ENCODE measurements around the gene SYT17. TPM values are rescaled to one million over a fixed set of nuclear protein-coding genes. Genes with fewer than 3 reads are reported as not detected.

SYT17 gene
- total and polyA plus RNA-seq, 12 donors: 0.20 to 1.3 (median 0.59) TPM

- Histone ChIP-seq H3K4me1 (no peaks in the 10 kb centered on the region), H3K4me3 (no peak overlapping the region), H3K27ac (no peak overlapping the region), H3K36me3 (peaks cover 0 to 11% (median 0%) of the 10 kb centered on the region in 9 donors), H3K9me3 (peaks cover 0 to 26% (median 0%) of the 10 kb centered on the region in 11 donors), H3K27me3 (no peaks in the 10 kb centered on the region)
- TF ChIP-seq, protein P1, sequence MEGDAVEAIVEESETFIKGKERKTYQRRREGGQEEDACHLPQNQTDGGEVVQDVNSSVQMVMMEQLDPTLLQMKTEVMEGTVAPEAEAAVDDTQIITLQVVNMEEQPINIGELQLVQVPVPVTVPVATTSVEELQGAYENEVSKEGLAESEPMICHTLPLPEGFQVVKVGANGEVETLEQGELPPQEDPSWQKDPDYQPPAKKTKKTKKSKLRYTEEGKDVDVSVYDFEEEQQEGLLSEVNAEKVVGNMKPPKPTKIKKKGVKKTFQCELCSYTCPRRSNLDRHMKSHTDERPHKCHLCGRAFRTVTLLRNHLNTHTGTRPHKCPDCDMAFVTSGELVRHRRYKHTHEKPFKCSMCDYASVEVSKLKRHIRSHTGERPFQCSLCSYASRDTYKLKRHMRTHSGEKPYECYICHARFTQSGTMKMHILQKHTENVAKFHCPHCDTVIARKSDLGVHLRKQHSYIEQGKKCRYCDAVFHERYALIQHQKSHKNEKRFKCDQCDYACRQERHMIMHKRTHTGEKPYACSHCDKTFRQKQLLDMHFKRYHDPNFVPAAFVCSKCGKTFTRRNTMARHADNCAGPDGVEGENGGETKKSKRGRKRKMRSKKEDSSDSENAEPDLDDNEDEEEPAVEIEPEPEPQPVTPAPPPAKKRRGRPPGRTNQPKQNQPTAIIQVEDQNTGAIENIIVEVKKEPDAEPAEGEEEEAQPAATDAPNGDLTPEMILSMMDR (IDR thresholded peaks at IDR 0.05): no peak
- intact Hi-C loops (cut with DNase I): no loop called here
- WGBS, 2 donors: 87 to 92% methylated on average over 2 of the region's 2 CpGs
- ATAC-seq (no peak), DNase-seq (no peak)
Observed at GRCh38 chr16:19219836-19220235, 51.8 kb downstream of the SYT17 start.

DNA sequence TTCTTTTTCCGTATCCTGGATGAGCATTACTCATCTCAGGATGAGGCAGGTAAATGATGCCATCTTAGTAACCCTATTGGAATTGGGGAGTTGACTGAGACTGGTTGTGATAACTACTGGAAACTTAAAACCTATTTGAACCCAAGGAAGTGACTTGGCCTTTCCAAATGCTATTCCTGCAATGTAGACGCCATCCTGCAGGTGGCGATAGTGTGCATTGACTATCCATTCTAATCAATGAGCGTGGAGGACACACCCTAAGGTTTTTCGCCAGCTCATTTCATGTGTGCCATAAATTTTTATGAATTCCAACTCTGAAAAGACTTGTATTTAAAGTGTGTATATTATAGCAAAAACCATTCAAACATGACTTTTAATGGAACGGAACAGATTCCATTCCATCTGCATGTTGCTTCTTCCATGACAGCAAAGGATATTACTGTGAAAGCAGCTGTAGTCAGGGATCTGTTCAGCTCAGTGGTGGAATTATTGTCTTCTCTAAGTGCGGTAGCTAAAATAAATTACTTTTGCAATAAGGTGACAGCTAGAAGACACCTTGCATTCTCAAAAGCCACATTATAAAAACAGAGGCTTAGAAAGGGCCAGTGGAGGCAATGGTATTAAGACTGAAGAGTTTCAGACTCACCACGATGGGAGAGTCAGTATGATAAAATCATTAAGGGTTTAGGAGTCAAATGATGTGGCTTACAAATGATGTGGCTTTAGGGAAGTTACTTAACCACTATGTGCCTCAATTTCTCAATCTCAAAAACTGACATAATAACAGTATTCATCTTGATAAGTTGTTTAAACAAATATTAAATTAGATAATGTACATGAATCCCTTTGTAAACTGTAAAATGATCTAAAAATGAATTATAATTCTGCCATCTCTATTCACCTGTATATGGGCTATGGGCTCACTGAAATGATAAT, 55.5 kb downstream of the SYT17 start:
- intact Hi-C loops (cut with DNase I): no loop called here
- WGBS, 2 donors: 53 to 58% methylated on average over 8 of the region's 8 CpGs
- ATAC-seq (no peak), DNase-seq (no peak)
- H3K9me3 ChIP-seq: peaks cover 0 to 21% (median 7%) of the 10 kb centered on the region in 11 donors
- no peak overlapping the region for H3K4me3 ChIP-seq
- TF ChIP-seq, protein P1 (IDR thresholded peaks at IDR 0.05): peak in 8 of 9 donors; percentile 5 to 55 (median 38)
- H3K27me3 ChIP-seq: no peaks in the 10 kb centered on the region
- peaks cover 0 to 43% (median 0%) of the 10 kb centered on the region in 9 donors for H3K36me3 ChIP-seq
- no peaks in the 10 kb centered on the region for H3K4me1 ChIP-seq
- no peak overlapping the region for H3K27ac ChIP-seq

DNA sequence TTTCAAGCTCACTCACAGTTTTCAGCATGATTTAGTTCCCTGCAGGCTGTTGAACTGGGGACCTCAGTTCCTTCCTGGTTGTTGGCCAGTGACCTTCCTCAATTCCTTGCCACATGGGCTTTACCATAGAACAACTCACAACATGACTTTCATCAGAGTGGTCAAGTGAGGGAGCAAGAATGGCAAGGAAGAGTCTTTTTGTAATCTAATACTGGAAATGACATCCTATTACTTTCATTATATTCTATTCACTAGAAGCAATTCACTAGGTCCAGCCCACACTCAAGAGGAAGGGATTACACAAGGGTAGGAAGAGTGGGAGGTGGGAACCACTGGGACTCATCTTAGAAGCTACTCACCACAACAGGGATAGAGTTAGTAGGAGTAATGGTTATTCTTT, 57.6 kb downstream of the SYT17 start:
- Histone ChIP-seq H3K27me3 (no peaks in the 10 kb centered on the region), H3K36me3 (peaks cover 0 to 44% (median 0%) of the 10 kb centered on the region in 9 donors), H3K9me3 (peaks cover 0 to 21% (median 7%) of the 10 kb centered on the region in 11 donors), H3K4me3 (no peak overlapping the region), H3K27ac (no peak overlapping the region), H3K4me1 (no peaks in the 10 kb centered on the region)
- TF ChIP-seq, protein P1 (IDR thresholded peaks at IDR 0.05): no peak
- DNase-seq: no peak
- intact Hi-C loops (cut with DNase I): no loop called here
- ATAC-seq: no peak

DNA sequence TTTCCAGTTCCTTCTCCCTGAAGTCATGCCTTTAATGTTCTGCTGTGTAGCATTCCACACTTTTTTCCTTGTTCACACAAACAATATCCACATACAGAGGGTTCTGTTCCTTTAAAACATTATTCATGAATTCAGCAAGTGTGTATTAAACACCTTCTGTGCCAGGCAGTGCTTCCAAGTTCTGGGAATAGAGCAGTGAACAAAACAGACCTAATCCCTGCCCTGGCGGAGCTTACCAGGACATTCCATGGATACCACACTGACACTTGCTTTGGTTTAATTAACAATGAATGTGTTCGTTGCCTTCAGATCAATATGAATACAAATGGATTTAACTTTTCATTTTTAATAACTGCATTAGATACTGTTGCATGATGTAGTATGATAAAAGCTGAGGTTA, 59.6 kb downstream of the SYT17 start:
- Histone ChIP-seq H3K9me3 (peaks cover 0 to 21% (median 7%) of the 10 kb centered on the region in 11 donors), H3K4me1 (no peaks in the 10 kb centered on the region), H3K36me3 (peaks cover 0 to 44% (median 0%) of the 10 kb centered on the region in 9 donors), H3K27ac (no peak overlapping the region), H3K27me3 (no peaks in the 10 kb centered on the region), H3K4me3 (no peak overlapping the region)
- peak in 2 of 8 donors; percentile 52 to 61 for ATAC-seq
- intact Hi-C loops (cut with DNase I): no loop called here
- WGBS, 2 donors: 55 to 74% methylated on average over 2 of the region's 2 CpGs
- TF ChIP-seq, protein P1 (IDR thresholded peaks at IDR 0.05): no peak
- no peak for DNase-seq
